Jurkat, Clone E6-1 (cell line): ENCODE measurements around the gene MARCHF2.
A peak's percentile ranks its signal among the peaks of the same experiment; 100 is the strongest.
"Not testable (repeated sequence)": the region's sequence is repeated elsewhere in the genome, so short reads cannot be mapped to it uniquely, and the experiment has no call there.

Experiments used
- DNase-seq: peaks from one replicate; pipeline ENCODE4 v3.0.0-alpha.2; 2011; ENCODE audit warnings: low read depth, low spot score
- H3K4me3 ChIP-seq: 2 replicates; pipeline ENCODE4 v1.5.1; 2011; ENCODE audit warnings: mild to moderate bottlenecking, low read length, control low read depth, moderate library complexity

The MARCHF2 gene

DNA sequence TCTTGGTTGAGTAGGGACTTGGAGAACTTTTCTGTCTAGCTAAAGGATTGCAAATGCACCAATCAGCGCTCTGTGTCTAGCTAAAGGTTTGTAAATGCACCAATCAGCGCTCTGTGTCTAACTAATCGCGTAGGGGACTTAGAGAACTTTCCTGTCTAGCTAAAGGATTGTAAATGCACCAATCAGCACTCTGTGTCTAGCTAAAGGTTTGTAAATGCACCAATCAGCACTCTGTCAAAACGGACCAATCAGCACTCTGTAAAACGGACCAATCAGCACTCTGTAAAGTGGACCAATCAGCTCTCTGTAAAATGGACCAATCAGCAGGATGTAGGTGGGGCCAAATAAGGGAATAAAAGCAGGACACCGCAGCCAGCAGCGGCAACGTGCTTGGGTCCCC lies 26.7 kb upstream of the MARCHF2 start:
- DNase-seq, H3K4me3 ChIP-seq: not testable (repeated sequence)

DNA sequence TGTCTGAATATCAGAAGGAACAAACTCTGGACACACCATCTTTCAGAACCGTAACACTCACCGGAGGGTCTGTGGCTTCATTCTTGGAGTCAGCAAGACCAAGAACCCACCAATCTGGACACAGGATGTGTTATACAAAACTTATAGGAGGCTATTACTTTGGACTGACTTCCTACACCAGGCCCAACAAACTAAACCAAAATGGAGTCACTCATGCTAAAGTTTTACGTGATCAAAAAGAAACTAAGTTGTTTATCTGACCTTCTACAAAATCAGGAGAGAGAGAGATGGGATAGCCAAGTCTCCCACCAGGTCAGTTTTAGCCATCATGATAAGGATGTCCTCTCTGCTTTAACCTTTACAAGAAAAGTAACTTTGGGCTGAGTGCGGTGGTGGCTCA lies 26.1 kb upstream of the MARCHF2 start:
- no peak overlapping the region for H3K4me3 ChIP-seq
- no peak for DNase-seq

DNA sequence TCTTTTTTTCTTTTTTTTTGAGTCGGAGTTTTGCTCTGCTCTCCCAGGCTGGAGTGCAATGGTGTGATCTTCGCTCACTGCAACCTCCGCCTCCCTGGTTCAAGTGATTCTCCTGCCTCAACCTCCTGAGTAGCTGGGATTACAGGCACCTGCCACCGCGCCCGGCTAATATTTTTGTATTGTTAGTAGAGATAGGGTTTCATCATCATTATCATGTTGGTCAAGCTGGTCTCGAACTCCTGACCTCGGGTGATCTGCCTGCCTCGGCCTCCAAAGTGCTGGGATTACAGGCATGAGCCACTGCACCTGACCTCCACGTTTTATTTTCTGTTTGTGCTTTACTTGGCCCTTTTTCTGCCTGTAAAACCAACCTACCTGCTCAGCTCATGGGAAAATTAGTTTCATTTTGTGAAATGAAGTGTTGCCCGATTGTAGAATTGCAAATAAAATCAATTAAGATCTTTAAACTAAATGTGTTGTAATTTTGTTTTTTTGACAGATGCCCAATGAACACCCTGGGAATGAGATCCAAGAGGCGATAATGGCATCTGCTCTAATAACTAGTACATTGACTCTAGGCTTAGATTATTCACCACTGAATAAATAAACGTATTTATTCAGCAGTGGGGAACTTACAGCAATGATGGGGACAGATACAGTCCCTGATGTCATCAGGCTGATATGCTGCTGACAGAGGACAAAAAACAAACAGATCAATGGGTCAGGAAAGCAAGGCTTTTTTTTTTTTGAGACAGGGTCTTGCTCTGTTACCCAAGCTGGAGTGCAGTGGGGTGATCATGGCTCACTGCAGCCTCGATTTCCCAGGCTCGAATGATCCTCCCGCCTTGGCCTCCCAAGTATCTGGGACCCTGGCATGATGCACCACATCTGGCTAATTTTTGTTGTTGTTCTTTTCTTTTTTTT lies 25.2 kb upstream of the MARCHF2 start:
- no peak overlapping the region for H3K4me3 ChIP-seq
- no peak for DNase-seq

DNA sequence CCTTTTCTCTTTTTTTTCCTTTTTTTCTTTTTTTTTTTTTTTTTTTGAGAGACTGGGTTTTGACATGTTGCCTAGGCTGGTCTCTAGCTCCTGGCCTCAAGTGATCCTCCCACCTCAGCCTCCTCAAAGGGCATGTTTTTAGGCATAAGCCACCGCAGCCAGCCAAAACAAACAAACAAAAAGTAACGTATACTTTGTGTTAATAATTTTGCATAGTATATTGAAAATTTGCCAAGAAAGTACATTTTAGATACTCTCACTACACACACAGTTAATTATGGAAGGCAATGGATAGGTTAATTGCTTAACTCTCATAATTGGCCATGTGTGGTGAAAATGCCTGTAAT lies 24.5 kb upstream of the MARCHF2 start:
- no peak overlapping the region for H3K4me3 ChIP-seq
- no peak for DNase-seq

DNA sequence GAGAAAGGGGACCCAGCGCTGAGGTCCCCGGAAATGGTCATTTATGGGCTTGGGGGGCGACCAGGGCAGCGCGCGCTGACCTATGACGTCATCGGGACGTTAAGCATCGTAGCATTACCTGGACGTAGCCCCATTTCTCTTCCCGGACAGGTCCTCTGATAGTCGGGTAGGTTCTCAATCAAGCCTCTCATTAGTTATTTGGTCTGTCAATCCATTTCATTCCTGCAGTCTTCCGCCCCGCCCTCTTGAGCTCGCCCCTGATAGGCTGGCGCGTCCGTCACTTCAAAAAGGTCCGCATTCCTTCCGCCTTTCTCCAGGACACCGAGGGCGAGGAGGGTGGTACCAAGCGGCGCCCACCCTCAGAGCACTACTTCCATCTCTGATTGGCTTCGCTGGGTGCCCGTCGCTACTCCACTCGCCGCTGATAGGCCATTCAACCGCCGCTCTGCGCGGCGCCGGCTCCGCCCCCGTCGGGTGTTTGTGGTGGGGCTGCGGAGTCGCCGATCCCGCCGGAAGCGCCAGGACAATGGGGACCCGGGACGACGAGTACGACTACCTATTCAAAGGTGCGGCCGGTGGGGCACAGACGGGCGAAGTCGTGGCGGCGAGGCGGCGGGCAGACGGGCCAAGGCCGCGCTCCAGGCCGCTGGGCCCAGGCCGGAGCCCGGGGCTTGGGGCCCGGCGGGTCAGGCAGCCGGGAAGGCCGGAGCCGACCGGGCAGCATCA lies 23.1 kb upstream of the MARCHF2 start, which contains the start of gene RAB11B:
Gene RAB11B (plus strand): TSS at position 470 of the 726 bp plus-strand sequence. CDS start 57 bp downstream, at position 527.
- DNase-seq, result peak; percentile 100
- H3K4me3 ChIP-seq, result peak within 1 kb of the TSS; percentile 61

DNA sequence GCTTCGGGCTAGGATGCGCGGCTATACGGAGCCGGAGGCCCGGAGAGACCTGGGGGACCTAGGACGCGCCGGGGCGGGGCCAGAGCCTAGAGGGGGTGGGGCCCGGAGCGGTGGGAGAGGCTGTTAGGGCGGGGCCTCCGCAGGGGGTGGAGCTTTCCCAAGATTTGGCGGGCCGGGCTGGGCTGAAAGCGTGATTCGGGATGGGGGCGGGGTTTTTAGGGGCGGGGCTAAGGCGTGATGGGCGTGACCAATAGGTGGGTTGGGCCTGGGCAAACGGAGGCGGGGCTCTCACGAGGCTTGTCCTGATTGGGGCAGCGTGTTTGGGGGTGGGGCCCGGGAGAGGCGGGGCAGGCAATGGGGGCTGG lies 22.5 kb upstream of the MARCHF2 start:
- H3K4me3 ChIP-seq, result peak overlapping the region; percentile 61
- DNase-seq, result peak; percentile 84

DNA sequence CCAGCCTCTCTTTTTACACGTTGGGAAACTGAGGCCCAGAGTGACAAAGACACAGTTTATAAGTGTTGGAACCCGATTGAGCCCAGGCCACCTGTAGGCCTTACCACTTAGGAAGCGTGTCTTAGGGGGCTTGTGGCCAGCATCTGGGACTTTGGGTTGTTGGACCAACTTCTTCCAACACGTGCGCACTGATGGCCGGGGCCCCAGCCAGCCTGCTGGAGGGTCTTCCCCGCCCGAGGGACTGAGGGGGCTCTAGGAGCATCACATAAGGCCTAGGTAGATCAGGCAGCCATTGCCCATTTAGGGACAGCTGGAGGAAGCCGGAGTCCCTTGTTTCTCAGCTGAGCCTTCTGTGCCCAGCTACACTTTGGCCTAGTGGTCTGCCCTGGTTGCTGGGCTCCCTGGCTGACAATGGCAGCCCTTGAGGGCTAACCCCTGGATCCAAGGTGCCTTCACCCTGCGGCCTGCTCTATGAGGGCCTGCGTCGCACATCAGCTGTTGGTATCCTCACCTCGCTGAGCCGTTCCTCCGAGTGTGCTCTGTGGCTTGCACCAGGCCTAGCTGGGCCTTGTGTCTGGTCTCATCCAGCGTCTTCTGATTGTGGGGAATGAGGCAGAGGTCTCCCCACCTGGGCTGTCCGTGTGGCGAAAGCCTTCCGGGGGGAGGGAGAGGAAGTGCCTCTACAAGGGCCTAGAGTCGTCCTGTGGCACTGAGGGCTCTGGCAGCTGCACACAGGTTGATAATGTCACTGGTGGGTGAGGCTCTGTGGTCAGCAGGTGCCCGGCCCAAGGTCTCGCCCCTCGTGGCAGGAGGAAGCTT lies 21.7 kb upstream of the MARCHF2 start:
- H3K4me3 ChIP-seq, result peak overlapping the region; percentile 33
- no peak for DNase-seq

DNA sequence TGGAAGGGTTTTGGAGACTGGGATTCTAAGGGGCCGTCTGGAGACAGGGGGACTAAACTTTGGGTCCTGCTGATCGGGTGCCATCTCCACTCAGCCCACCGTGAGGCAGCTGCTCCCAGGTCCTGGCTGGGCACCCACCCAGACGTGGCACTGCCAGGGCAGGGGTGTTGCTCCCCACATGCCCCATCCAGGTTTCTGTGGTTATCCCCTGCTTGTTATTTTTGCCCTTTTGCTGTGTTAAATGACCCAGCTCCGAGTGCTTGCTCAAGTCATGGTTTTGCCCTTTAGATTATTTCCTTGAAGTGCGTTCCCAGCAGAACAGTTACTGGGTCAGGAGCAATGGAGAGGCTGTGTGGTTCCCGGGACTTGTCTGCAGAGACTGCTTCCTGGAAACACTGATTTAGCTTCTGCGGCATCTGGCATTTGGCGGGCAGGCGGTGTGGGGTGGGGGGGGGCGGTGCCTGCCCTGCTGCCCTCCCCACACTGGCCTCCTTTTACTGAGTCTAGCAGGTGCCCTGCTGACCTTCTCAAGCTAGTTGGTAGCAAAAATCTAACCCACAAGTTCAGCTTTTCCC lies 21.0 kb upstream of the MARCHF2 start:
- H3K4me3 ChIP-seq, result no peak overlapping the region
- no peak for DNase-seq

DNA sequence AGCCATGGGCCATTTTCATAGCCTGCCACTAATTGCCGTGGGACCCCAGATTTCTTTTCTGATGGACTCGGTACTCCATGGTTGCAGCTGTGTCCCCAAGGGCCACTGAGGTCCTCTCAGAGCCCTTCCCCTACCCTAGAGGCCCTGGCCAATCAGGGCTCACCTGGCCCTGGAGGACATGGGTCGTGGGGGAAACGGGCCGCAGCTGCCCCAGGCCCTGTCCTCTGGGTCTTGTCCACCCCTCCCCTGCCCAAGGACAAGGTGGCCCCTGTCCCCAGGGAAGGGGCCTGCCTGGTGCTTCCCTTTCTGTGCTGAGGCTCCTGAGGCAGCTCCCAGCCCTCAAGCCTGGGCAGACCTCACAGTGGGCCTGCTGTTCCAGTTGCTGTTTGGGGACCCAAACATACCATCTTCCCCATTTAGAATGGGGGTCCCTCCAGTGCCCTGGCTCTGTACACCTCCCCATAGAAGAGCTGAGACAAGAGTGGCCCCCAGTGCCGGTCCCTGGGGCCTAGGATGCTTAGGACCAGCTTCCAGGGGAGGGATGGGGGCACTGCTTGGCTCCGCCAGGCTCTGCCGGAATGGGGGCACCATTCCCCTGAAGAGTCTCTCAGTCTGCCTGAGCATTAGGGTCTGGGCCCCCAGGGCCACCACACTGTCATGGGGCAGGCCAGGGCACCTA lies 19.8 kb upstream of the MARCHF2 start:
- DNase-seq, result no peak
- H3K4me3 ChIP-seq, result no peak overlapping the region

DNA sequence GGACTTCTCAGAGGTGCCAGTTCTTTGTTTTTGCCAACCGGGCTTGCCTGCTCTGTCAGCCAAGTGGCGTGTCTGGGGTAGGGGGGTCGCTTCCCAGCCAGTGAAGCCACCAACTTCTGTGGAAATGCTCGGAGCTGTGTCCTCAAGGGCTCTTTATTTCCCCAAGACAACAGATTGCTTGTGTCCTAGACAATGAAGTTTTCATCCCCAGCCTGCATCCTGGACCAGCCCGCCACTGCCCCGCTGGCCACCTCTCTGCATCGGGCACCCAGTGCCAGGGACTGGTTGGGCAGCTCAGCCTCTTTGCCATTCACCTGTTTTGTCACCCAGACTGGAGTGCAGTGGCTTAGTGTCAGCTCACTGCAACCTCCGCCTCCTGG lies 19.2 kb upstream of the MARCHF2 start:
- DNase-seq, result no peak
- H3K4me3 ChIP-seq, result no peak overlapping the region

DNA sequence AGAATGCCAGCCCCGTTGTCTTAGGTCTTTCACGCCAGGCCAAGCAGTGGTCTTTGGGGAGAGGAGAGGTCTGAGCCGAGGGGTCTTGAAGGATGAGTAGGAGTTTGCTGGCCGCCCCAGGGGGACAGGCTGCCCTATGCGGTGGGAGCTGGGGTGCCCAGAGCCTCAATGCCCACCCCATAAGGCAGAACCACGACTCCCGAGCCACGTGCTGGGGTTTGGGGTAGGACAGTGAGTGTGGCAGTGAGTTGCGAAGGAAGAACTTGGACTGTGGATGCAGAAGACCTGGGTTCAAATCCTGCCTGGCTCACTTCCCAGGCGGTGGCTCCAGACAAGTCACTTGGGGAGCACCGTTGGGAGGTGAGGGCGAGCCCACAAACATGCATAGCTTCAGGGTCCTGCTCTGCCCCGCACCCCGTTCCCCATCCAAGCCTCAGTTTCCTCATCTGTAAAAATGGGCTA lies 17.5 kb upstream of the MARCHF2 start:
- DNase-seq, result no peak
- no peak overlapping the region for H3K4me3 ChIP-seq

DNA sequence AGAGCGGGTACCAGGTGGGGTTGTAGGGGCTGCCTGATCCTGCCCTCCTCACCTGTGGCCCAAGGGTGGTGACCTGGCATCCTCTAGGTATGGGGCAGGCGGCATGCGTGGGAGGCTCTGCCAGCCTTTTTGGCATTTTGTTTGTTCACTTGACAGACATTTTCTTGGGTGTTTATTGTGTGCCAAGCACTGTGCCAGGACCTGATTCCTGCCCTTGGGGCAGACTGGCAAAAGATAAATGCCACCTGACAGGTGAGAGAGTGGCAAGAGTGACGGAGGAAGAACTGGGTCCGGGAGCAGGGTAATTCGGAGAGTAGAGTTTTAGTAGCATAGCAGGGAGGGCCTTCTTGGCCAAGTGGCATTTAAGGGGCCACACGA lies 16.9 kb upstream of the MARCHF2 start:
- no peak for DNase-seq
- H3K4me3 ChIP-seq, result no peak overlapping the region

DNA sequence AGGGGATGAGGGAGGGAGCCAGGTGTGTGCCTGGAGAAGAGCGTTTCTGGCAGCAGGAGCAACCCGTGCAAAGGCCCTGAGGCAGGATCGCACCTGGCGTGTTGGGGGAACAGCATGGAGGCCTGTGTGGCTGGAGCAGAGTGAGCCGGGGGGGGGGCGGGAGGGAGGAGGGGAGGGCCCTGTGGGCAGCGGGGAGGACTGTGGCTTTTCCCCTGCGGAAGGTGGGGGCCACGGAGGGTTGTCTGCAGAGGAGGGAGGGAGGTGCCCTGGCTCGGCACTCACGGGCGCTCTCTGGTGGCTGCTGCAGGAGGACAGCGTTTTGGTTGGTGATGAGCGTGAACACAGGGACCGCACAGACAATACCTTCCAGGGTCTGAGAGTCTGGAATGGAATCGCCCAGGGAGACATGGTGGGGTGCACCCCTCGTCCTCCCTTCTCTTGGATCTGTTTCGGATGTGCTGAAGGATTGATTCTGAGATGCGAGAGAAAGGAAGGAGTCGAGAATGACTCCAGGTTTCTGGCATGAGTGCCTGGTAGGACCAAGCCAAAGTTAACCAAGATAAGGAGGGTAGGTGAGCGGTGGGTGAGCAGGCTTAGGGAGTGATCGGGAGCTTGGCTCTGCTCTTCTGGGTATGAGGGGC lies 16.4 kb upstream of the MARCHF2 start:
- H3K4me3 ChIP-seq, result no peak overlapping the region
- peak; percentile 54 for DNase-seq

DNA sequence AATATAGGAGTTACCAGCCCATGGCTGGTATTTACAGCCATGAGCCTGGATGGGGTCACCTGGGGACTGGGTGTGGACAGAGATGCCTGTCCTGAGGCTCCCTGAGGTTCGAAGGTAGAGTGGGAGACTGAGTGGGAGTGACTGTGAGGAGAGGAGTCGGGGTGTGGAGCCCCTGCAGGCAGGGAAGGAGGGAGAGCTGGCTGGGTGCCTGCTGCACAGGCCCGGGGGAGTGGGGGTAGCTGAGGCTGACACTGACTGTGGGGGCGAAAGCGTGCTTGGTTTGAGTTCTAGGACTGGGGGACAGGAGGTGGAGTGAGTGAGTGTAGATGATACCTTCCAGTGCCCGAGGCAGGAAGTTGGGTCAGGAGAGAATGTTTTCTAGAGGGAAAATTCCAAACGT lies 15.8 kb upstream of the MARCHF2 start:
- H3K4me3 ChIP-seq, result no peak overlapping the region
- DNase-seq, result no peak

DNA sequence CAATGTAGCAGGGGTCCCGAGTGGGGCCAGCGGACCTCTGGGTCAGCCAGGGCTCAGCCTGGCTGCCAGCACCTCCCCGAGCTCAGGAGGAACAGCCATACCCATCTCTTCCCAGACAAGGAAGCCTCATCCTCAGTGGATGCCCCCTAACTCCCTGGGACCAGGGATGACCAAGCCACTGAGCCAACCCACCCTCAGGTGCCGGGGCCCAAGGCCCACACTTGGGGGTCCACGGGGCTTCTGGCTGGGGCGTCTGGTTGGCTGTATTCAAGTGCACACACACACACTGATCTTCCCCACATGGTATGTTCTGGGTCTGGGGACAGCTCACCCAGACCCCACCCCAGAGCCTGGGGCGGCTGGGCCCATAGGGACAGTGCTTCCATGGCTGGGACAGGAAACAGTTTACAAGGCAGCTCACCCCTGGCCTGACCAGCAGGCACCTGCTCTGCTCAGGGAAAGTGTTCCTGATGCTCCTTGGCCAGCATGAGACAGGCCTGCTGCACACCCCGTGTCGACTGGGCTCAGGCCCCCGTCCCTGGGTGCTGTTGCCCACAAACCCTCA lies 15.3 kb upstream of the MARCHF2 start:
- no peak overlapping the region for H3K4me3 ChIP-seq
- DNase-seq, result no peak

DNA sequence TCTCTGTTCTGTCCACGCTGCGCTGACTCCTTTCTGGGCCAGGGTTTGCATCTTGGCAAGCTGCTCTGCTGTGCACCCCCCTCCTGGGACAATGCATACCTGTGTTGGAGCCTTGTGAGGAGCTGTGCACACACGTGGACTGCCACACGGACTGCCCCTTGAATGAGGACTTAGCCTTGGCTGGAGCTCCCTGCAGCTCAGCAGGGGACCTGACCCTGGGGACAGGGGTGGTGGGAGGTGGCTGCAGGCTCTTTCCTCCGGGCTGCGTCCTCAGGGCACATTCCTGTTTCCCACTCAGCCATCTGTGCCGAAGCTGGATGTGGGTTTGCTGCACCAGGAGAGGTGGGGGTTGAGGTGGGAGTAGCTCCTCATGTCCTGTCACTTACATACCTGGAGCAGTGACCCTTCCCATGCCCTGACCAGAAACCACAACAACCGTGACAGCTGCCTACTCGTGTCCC lies 14.8 kb upstream of the MARCHF2 start:
- no peak for DNase-seq

DNA sequence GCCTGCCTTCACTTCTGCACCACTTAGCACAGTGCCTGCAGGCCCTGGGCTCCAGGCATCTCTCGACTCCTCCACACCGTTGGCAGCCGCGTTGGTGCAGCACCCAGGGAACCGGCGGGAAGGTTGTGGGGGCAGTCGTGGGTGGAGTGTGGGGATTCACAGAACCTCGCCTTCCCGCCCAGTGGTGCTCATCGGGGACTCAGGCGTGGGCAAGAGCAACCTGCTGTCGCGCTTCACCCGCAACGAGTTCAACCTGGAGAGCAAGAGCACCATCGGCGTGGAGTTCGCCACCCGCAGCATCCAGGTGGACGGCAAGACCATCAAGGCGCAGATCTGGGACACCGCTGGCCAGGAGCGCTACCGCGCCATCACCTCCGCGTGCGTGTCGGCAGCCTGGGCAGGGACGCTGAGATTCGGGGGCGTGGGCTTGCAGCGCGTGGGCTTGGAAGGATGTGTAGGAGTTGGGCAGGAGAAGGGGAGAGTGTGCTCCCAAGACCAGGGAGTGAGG lies 13.4 kb upstream of the MARCHF2 start:
- H3K4me3 ChIP-seq, result no peak overlapping the region
- no peak for DNase-seq

More for the DNA sequence above, 14.8 kb upstream of the MARCHF2 start:
- no peak overlapping the region for H3K4me3 ChIP-seq

DNA sequence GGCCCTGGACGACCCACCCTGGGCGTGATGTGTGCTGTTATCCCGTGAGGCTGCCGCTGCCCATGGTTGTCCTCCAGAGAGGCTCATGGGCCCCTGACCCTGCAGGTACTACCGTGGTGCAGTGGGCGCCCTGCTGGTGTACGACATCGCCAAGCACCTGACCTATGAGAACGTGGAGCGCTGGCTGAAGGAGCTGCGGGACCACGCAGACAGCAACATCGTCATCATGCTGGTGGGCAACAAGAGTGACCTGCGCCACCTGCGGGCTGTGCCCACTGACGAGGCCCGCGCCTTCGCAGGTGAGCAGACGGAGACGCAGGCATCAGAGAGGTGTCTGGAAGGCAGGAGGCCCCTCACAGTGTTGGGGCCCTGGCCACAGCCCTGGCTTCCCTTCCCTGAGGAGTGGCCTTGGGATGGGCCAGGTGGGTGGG lies 11.1 kb upstream of the MARCHF2 start:
- no peak for DNase-seq
- no peak overlapping the region for H3K4me3 ChIP-seq
